IPS DF 6.9 (cell line): Measurements from ENCODE around the gene ME1.

Experiments
- DNase-seq: peaks from one replicate; pipeline ENCODE4 v3.0.0-alpha.2; 2013; ENCODE audit warnings: low read depth, low spot score
- H3K27ac ChIP-seq: one replicate; pipeline ENCODE4 v1.5.1; 2013; ENCODE audit warnings: low read length, control low read depth
- H3K27me3 ChIP-seq: 2 replicates; pipeline ENCODE4 v1.6.1; 2013; ENCODE audit warnings: mild to moderate bottlenecking, low read length; ENCODE audit not compliant: control insufficient read depth, insufficient read depth
- H3K36me3 ChIP-seq: 2 replicates; pipeline ENCODE4 v1.6.1; 2013; ENCODE audit warnings: low read length; ENCODE audit not compliant: control insufficient read depth, insufficient read depth
- H3K4me1 ChIP-seq: 2 replicates; pipeline ENCODE4 v1.6.1; 2013; ENCODE audit warnings: low read length; ENCODE audit not compliant: control insufficient read depth, insufficient read depth
- H3K4me3 ChIP-seq: 2 replicates; pipeline ENCODE4 v1.5.1; 2013; ENCODE audit warnings: mild to moderate bottlenecking, low read length
- H3K9me3 ChIP-seq: 2 replicates; pipeline ENCODE4 v1.6.1; 2013; ENCODE audit warnings: low read length, inconsistent platforms; ENCODE audit not compliant: control insufficient read depth, insufficient read depth
- WGBS: extraction: QIAGEN DNeasy Blood & Tissue Kit; methylation state at CpG from one replicate; pipeline ENCODE4 v1.1.7; 2013; ENCODE audit warnings: mixed read lengths, missing lambda C conversion rate; ENCODE audit not compliant: insufficient read length, insufficient coverage; 5-methylcytosine and 5-hydroxymethylcytosine counted together

The ME1 gene

DNA sequence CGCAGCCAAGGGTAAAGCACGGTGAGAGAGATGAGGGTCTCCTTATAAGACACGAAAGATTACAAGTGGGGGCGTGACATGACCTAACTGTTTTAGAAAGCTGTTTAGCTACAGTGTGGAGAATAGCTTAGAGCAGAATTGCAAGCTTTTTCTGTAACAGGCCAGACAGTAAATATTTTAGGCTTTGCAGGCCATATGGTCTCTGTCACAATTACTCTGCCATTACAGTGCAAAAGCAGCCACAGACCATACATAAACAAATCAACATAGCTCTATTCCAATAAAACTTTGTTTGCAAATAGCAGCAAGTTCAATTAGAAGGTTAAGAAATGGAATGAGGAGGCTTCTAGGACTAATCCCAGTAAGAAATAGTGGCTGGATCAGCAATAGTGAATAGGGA lies 254.6 kb downstream of the ME1 start:
- WGBS = no CpG with 5 or more reads among the region's 4 CpGs
- H3K4me3 ChIP-seq = no peak overlapping the region
- no peaks in the 10 kb centered on the region for H3K4me1 ChIP-seq
- DNase-seq = no peak
- H3K9me3 ChIP-seq = no peaks in the 10 kb centered on the region
- no peaks in the 10 kb centered on the region for H3K27me3 ChIP-seq
- peaks cover 16% of the 10 kb centered on the region; the same call in 1 of the 2 replicates for H3K36me3 ChIP-seq
- no peak overlapping the region for H3K27ac ChIP-seq

DNA sequence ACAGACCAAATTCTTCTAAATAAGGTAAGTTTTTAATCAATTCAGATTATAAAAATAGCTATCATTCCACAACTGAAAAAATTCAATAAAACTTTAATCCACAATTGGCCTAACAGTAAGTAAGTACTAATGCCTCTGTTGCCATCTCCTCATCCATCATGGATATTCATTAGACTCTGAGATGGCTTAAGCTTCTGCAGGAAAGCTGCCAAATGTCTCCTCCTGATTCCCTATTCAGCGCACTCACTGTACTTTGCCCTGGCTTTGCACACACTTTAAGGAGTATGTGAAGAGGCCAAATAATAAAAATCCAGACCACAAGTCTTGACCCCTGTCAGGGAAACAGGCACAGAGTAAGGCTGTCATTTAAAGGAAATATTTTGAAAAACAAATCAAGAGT lies 261.3 kb downstream of the ME1 start:
- H3K9me3 ChIP-seq = no peaks in the 10 kb centered on the region
- H3K36me3 ChIP-seq = peaks cover 27% of the 10 kb centered on the region; the same call in 1 of the 2 replicates
- DNase-seq = no peak
- WGBS = no CpG with 5 or more reads among the region's 1 CpG
- H3K27ac ChIP-seq = no peak overlapping the region
- H3K27me3 ChIP-seq = no peaks in the 10 kb centered on the region
- H3K4me3 ChIP-seq = no peak overlapping the region
- H3K4me1 ChIP-seq = no peaks in the 10 kb centered on the region

- Histone ChIP-seq H3K9me3 (no peaks in the 10 kb centered on the region), H3K4me1 (no peaks in the 10 kb centered on the region), H3K36me3 (peaks cover 27% of the 10 kb centered on the region; the same call in 1 of the 2 replicates), H3K27me3 (no peaks in the 10 kb centered on the region), H3K27ac (no peak overlapping the region), H3K4me3 (no peak overlapping the region)
- no peak for DNase-seq
Observed at GRCh38 chr6:83169106-83169505, 261.7 kb downstream of the ME1 start.

DNA sequence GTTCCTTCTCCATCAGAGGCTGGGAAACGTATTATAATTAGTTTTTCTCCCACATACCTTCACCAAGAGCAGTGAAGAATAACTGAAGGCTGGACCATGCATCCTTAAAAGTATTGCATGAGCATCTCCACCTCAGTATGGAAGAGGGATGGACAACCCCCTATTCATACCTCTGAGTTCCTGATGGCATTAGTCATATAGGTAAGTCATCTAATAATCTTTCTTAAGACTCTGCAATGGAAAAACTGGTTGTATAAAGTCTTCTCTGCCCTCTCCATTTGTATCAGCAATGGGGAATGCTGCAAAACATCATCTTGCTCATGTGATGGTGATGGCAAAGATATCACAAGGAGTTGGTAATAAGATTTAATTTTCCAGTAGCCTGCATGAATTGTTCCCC lies 262.3 kb downstream of the ME1 start:
- WGBS = no CpG with 5 or more reads among the region's 1 CpG
- H3K36me3 ChIP-seq = peaks cover 26% of the 10 kb centered on the region; the same call in 1 of the 2 replicates

DNA sequence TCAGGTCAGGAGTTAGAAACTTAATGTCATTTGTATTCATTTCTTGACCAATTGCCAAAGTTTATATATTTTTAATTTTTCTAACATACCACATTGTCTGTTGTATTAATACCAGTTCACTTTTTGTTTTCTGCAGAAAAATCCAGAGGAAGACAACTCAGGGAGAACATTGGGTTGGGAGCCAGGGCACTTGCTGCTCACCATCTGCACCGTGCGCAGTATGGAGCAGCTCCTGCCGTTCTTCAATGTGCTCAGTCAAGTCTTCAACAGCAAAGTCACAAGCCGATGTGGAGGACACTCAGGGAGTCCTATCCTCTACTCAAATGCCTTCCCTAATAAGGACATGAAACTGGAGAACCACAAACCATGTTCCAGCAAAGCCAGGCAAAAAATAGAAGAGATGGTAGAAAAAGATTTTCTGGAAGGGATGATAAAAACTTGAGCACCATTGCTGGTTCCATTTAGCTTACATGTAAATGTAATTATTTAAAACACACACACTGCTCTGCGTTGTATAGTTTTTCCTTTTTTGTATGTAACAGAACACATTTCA lies 263.0 kb downstream of the ME1 start:
- WGBS = no CpG with 5 or more reads among the region's 5 CpGs
- H3K4me3 ChIP-seq = no peak overlapping the region
- peaks cover 25% of the 10 kb centered on the region; the same call in 1 of the 2 replicates for H3K36me3 ChIP-seq
- H3K9me3 ChIP-seq = no peaks in the 10 kb centered on the region
- no peak overlapping the region for H3K27ac ChIP-seq
- H3K27me3 ChIP-seq = no peaks in the 10 kb centered on the region
- no peaks in the 10 kb centered on the region for H3K4me1 ChIP-seq
- no peak for DNase-seq

More for the DNA sequence above, 262.3 kb downstream of the ME1 start:
- H3K9me3 ChIP-seq = no peaks in the 10 kb centered on the region
- no peak for DNase-seq
- H3K27me3 ChIP-seq = no peaks in the 10 kb centered on the region
- H3K27ac ChIP-seq = no peak overlapping the region
- no peak overlapping the region for H3K4me3 ChIP-seq
- no peaks in the 10 kb centered on the region for H3K4me1 ChIP-seq
